GM10248 (cell line): ENCODE measurements around the gene CHRNA4.

ENCODE experiments used
- CTCF ChIA-PET: fragments of 300-600 bp; sonication (Branson Sonifier 250); formaldehyde crosslinking; extraction: SDS; loops from one replicate; lab custom pipeline; 2021; ENCODE audit warnings: antibody characterized with exemption; lab: Yijun Ruan, JAX
- POLR2A ChIA-PET: fragments of 350-650 bp; sonication (Branson Sonifier 250); formaldehyde crosslinking; extraction: SDS; loops from one replicate; lab custom pipeline; 2020; ENCODE audit warnings: antibody characterized with exemption; lab: Yijun Ruan, JAX
- DNase-seq: peaks from one replicate; pipeline ENCODE4 v3.0.0; 2012; ENCODE audit errors: extremely low spot score
- CTCF ChIP-seq: IDR thresholded peaks from 2 replicates; pipeline ENCODE4 v1.5.1; 2012; ENCODE audit warnings: mild to moderate bottlenecking, low read depth; ENCODE audit errors: extremely low read depth, missing control alignments, control extremely low read depth

Gene CHRNA4

GRCh38 chr20:63397946-63398450, 36.8 kb upstream of the CHRNA4 start:
- ChIA-PET CTCF (no interaction called here), POLR2A (no interaction called here)
- no peak for DNase-seq
- TF ChIP-seq CTCF: no peak

GRCh38 chr20:63397155-63397843, 36.1 kb upstream of the CHRNA4 start:
- TF ChIP-seq CTCF: no peak
- DNase-seq: no peak
- POLR2A ChIA-PET: no interaction called here
- CTCF ChIA-PET: no interaction called here

GRCh38 chr20:63396300-63396699, 35.2 kb upstream of the CHRNA4 start:
- POLR2A ChIA-PET: no interaction called here
- CTCF ChIA-PET: no interaction called here
- DNase-seq: no peak
- no peak for TF ChIP-seq CTCF

GRCh38 chr20:63395723-63396122, 34.6 kb upstream of the CHRNA4 start:
- no peak for TF ChIP-seq CTCF
- POLR2A ChIA-PET: no interaction called here
- CTCF ChIA-PET: no interaction called here
- no peak for DNase-seq

GRCh38 chr20:63394920-63395455, 33.8 kb upstream of the CHRNA4 start:
- CTCF ChIA-PET: no interaction called here
- TF ChIP-seq CTCF: no peak
- no peak for DNase-seq
- POLR2A ChIA-PET: no interaction called here

GRCh38 chr20:63394069-63394919, 33.1 kb upstream of the CHRNA4 start:
- no peak for DNase-seq
- ChIA-PET CTCF (interaction anchor here (1.2 to 1.4 kb wide), 2 partner anchors 12 to 84 kb away, joined by 3 to 7 read pairs; no protein-coding TSS in a partner anchor), POLR2A (no interaction called here)
- no peak for TF ChIP-seq CTCF
